Lung (tissue), 12 donors: Measurements from ENCODE around the gene SLC6A13. TPM values are rescaled to one million over a fixed set of nuclear protein-coding genes. Genes with fewer than 3 reads are reported as not detected.

Source experiments
- ATAC-seq: fragments of 200-7000 bp; cut with Tn5 transposase; one replicate; pipeline ENCODE4 v1.9.1; 2020; ENCODE audit warnings: moderate number of reproducible peaks; ENCODE audit not compliant: insufficient read depth, low FRiP score
- DNase-seq, 3 donors: peaks; one replicate each; pipeline ENCODE4 v3.0.0-alpha.2; 2013 to 2017
- H3K27ac ChIP-seq, 2 donors: one replicate each; pipeline ENCODE4 v1.5.1; 2013; ENCODE audit warnings: mild to moderate bottlenecking in 2 of 2, moderate library complexity in 2 of 2, control low read depth in 1 of 2, inconsistent platforms in 1 of 2, low read depth in 1 of 2, low read length in 1 of 2
- H3K27me3 ChIP-seq, 3 donors: one replicate each; pipeline ENCODE4 v1.5.1; 2013; ENCODE audit warnings: low read length in 2 of 3; ENCODE audit not compliant: control insufficient read depth in 3 of 3, insufficient read depth in 3 of 3
- H3K36me3 ChIP-seq, 4 donors: one replicate each; pipeline ENCODE4 v1.5.1; 2013; ENCODE audit warnings: low read length in 4 of 4, mild to moderate bottlenecking in 1 of 4, moderate library complexity in 1 of 4; ENCODE audit not compliant: control insufficient read depth in 4 of 4, insufficient read depth in 4 of 4
- H3K4me1 ChIP-seq, 5 donors: one replicate each; pipeline ENCODE4 v1.5.1; 2013; ENCODE audit warnings: low read length in 5 of 5, mild to moderate bottlenecking in 2 of 5, moderate library complexity in 1 of 5; ENCODE audit not compliant: control insufficient read depth in 5 of 5, insufficient read depth in 5 of 5
- H3K4me3 ChIP-seq: one replicate; pipeline ENCODE4 v1.5.1; 2013; ENCODE audit warnings: mild to moderate bottlenecking, control low read depth, moderate library complexity
- H3K9ac ChIP-seq, 2 donors: one replicate each; pipeline ENCODE4 v1.5.1; 2013; ENCODE audit warnings: low read length in 2 of 2, control low read depth in 1 of 2; ENCODE audit not compliant: insufficient read depth in 1 of 2
- H3K9me3 ChIP-seq, 4 donors: one replicate each; pipeline ENCODE4 v1.5.1; 2013; ENCODE audit warnings: low read length in 3 of 4, mild to moderate bottlenecking in 1 of 4, moderate library complexity in 1 of 4; ENCODE audit not compliant: control insufficient read depth in 4 of 4, insufficient read depth in 3 of 4
- CTCF ChIP-seq: IDR thresholded peaks from 2 replicates; pipeline ENCODE4 v1.5.1; 2012; ENCODE audit warnings: mild to moderate bottlenecking; ENCODE audit errors: control extremely low read depth, extremely low read depth
- WGBS, 2 donors: extraction: QIAGEN DNeasy Blood & Tissue Kit; methylation state at CpG; one replicate each; pipeline ENCODE4 v1.1.7; 2013; 5-methylcytosine and 5-hydroxymethylcytosine counted together
- polyA plus RNA-seq, 2 donors: library from polyadenylated mRNA; stranded (reverse); fragments of 200-250 nt; gene quantifications; one replicate each; pipeline ENCODE4 v1.2.1, GENCODE V29; 2013
- total RNA-seq, 2 donors: library from RNA; depleted of rRNA in 1 of 2; stranded (reverse); fragments of >200 nt in 1 of 2; gene quantifications; one replicate each; pipeline ENCODE4 v1.2.1, GENCODE V29; 2014 to 2021
- donor health status: control.
- donor health status: control.
- donor health status: Bipolar disorder and iron deficiency.
- donor health status: healthy.
- donor health status: DM: yes; HTN: yes; CAD: no.

Gene SLC6A13
- total and polyA plus RNA-seq, 4 donors, result 0.46 to 2.4 (median 1.0) TPM

DNA sequence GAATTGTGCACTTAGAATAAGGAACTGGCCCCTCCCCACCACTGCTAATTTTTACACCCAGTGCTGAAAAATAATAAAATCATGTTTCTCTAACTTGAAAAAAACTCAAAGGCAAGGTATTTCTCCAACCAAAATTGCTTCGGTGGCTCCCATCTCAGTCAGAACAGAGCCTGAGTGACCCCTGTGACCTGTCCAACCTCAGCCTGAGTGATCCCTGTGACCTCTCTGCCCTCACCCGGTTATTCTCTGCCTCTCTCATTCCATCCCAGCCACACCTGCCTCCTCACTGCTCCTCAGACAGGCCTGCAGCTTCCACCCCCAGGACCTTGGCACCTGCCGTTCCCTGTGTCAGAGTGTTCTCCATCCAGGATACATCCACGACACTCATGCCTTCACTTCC is 53.8 kb downstream of the SLC6A13 start:
- 79 to 83% methylated on average over 4 of the region's 4 CpGs for WGBS, 2 donors
- no peak for TF ChIP-seq CTCF
- Histone ChIP-seq H3K9ac (no peak overlapping the region), H3K27me3 (no peaks in the 10 kb centered on the region), H3K4me1 (peaks cover 0 to 20% (median 10%) of the 10 kb centered on the region in 5 donors), H3K9me3 (peaks cover 0 to 4% (median 0%) of the 10 kb centered on the region in 4 donors), H3K27ac (no peak overlapping the region), H3K4me3 (no peak overlapping the region), H3K36me3 (no peaks in the 10 kb centered on the region)
- ATAC-seq (no peak), DNase-seq (no peak)

- ATAC-seq, result no peak
- 89 to 93% methylated on average over 10 of the region's 10 CpGs for WGBS, 2 donors
- H3K27ac ChIP-seq, result no peak overlapping the region
- no peaks in the 10 kb centered on the region for H3K27me3 ChIP-seq
- no peak overlapping the region for H3K4me3 ChIP-seq
- DNase-seq, result no peak
- no peaks in the 10 kb centered on the region for H3K36me3 ChIP-seq
- peaks cover 0 to 13% (median 8%) of the 10 kb centered on the region in 5 donors for H3K4me1 ChIP-seq
- H3K9ac ChIP-seq, result no peak overlapping the region
- no peak for TF ChIP-seq CTCF
- peaks cover 0 to 4% (median 0%) of the 10 kb centered on the region in 4 donors for H3K9me3 ChIP-seq
These were observed 54.8 kb downstream of the SLC6A13 start for GRCh38 chr12:207804-208203.

- peaks cover 0 to 8% (median 6%) of the 10 kb centered on the region in 5 donors for H3K4me1 ChIP-seq
- 92 to 93% methylated on average over 21 of the region's 21 CpGs for WGBS, 2 donors
- ATAC-seq (no peak), DNase-seq (no peak)
- no peak overlapping the region for H3K4me3 ChIP-seq
- peaks cover 0 to 4% (median 0%) of the 10 kb centered on the region in 4 donors for H3K9me3 ChIP-seq
- H3K27ac ChIP-seq, result no peak overlapping the region
- H3K9ac ChIP-seq, result no peak overlapping the region
- no peak for TF ChIP-seq CTCF
- no peaks in the 10 kb centered on the region for H3K36me3 ChIP-seq
- H3K27me3 ChIP-seq, result no peaks in the 10 kb centered on the region
These were observed 55.7 kb downstream of the SLC6A13 start for GRCh38 chr12:206746-207440.
